HCT116 (cell line): ENCODE measurements around the gene VTI1A. TPM values are rescaled to one million over a fixed set of nuclear protein-coding genes. Genes with fewer than 3 reads are reported as not detected.

Experiments used
- ATAC-seq: fragments of 200-7000 bp; cut with Tn5 transposase; 2 replicates; pipeline ENCODE4 v1.9.1; 2020; ENCODE audit warnings: mild to moderate bottlenecking, moderate library complexity
- BruUV-seq: library from RNA; stranded (reverse); fragments of 400-500 nt; replicated peaks from 2 replicates; lab custom pipeline; 2021; lab: Mats Ljungman, UMichigan
- CTCF ChIA-PET: fragments of 300-600 bp; sonication (Branson Sonifier 250); formaldehyde crosslinking; loops from one replicate; lab custom pipeline; 2021; ENCODE audit warnings: antibody characterized with exemption; lab: Charles Lee
- POLR2A ChIA-PET: fragments of 300-600, 350-600 bp; sonication (Branson Sonifier 250); formaldehyde crosslinking; loops from one replicate; lab custom pipeline; 2021; ENCODE audit warnings: antibody characterized with exemption; lab: Charles Lee
- RAD21 ChIA-PET, 2 experiments: fragments of 300-600 bp; sonication (Branson Sonifier 250); formaldehyde crosslinking; loops; one replicate each; lab custom pipeline; 2023; ENCODE audit warnings: low total read pairs in 2 of 2; ENCODE audit not compliant: uncharacterized antibody in 2 of 2, unreplicated experiment in 2 of 2, low non-redundant PET in 1 of 2; lab: Charles Lee
- DNase-seq: peaks from one replicate; pipeline ENCODE4 v3.0.0-alpha.2; 2010; ENCODE audit warnings: low read depth, low spot score
- H2AFZ ChIP-seq: fragments of 200-600 bp; shearing (Covaris generic), sonication (generic); 2 replicates; pipeline ENCODE4 v1.6.1; 2017; ENCODE audit warnings: low read depth, mixed run types, mixed read lengths, antibody characterized with exemption, low read length; ENCODE audit not compliant: poor library complexity, severe bottlenecking
- H3K27ac ChIP-seq: 2 replicates; pipeline ENCODE4 v1.5.1; 2012; ENCODE audit warnings: low read depth, low read length
- H3K27me3 ChIP-seq: fragments of 200-600 bp; sonication (generic); 2 replicates; pipeline ENCODE4 v1.6.1; 2016; ENCODE audit warnings: mixed run types, low read length, mixed read lengths; ENCODE audit not compliant: insufficient read depth
- H3K36me3 ChIP-seq, 2 experiments: fragments of 200-500 bp in 1 of 2; fragments of 200-600 bp in 1 of 2; sonication (Bioruptor generic) in 1 of 2; sonication (generic) in 1 of 2; 2 replicates each; pipeline versions ENCODE4 v1.5.1 to v1.6.1; 2014 to 2016; ENCODE audit warnings: low read length in 2 of 2, inconsistent platforms in 1 of 2, mixed read lengths in 1 of 2, mixed run types in 1 of 2; ENCODE audit not compliant: insufficient read depth in 2 of 2, control insufficient read depth in 1 of 2
- H3K4me1 ChIP-seq, 2 experiments: fragments of 200-600 bp in 1 of 2; sonication (generic) in 1 of 2; 2 replicates each; pipeline versions ENCODE4 v1.5.1 to v1.6.1; 2012 to 2017; ENCODE audit warnings: low read length in 2 of 2, inconsistent platforms in 1 of 2, mild to moderate bottlenecking in 1 of 2, mixed read lengths in 1 of 2, mixed run types in 1 of 2, moderate library complexity in 1 of 2; ENCODE audit not compliant: insufficient read depth in 2 of 2, control insufficient read depth in 1 of 2
- H3K4me2 ChIP-seq: fragments of 200-600 bp; sonication (generic); 2 replicates; pipeline ENCODE4 v1.6.1; 2017; ENCODE audit warnings: mixed run types, low read length, mixed read lengths
- H3K4me3 ChIP-seq, 2 experiments: fragments of 200-600 bp in 1 of 2; sonication (generic) in 1 of 2; replicated peaks in 1 of 2; 2 replicates each; pipeline ENCODE4 v1.5.1; 2011 to 2016; ENCODE audit warnings: low read length in 2 of 2, control low read depth in 1 of 2, low read depth in 1 of 2, mild to moderate bottlenecking in 1 of 2, mixed read lengths in 1 of 2, mixed run types in 1 of 2
- H3K79me2 ChIP-seq: fragments of 200-600 bp; sonication (generic); 2 replicates; pipeline ENCODE4 v1.6.1; 2017; ENCODE audit warnings: mild to moderate bottlenecking, mixed run types, low read length, moderate library complexity, mixed read lengths; ENCODE audit not compliant: insufficient read depth
- H3K9ac ChIP-seq: fragments of 200-600 bp; sonication (generic); 2 replicates; pipeline ENCODE4 v1.6.1; 2016; ENCODE audit warnings: low read length, mixed read lengths
- H3K9me2 ChIP-seq: fragments of 200-600 bp; sonication (generic), shearing (Covaris generic); 2 replicates; pipeline ENCODE4 v1.6.1; 2017; ENCODE audit warnings: mixed run types, mild to moderate bottlenecking, moderate library complexity; ENCODE audit not compliant: insufficient read depth
- H3K9me3 ChIP-seq, 2 experiments: fragments of 200-500 bp in 1 of 2; fragments of 200-600 bp in 1 of 2; sonication (Bioruptor generic) in 1 of 2; sonication (generic) in 1 of 2; 2 replicates each; pipeline ENCODE4 v1.6.1; 2014 to 2017; ENCODE audit warnings: low read length in 2 of 2, mixed read lengths in 2 of 2, inconsistent platforms in 1 of 2, low read depth in 1 of 2, mild to moderate bottlenecking in 1 of 2, mixed run types in 1 of 2, moderate library complexity in 1 of 2; ENCODE audit not compliant: control insufficient read depth in 1 of 2, insufficient read depth in 1 of 2
- H4K20me1 ChIP-seq: fragments of 200-600 bp; sonication (generic), shearing (Covaris generic); 2 replicates; pipeline ENCODE4 v1.6.1; 2017; ENCODE audit warnings: mixed run types, mild to moderate bottlenecking, moderate library complexity; ENCODE audit not compliant: insufficient read depth
- CEBPB ChIP-seq: IDR thresholded peaks from 2 replicates; pipeline ENCODE4 v1.6.1; 2012; ENCODE audit warnings: low read depth
- ELF1 ChIP-seq: IDR thresholded peaks from 2 replicates; pipeline ENCODE4 v1.6.1; 2012; ENCODE audit warnings: low read depth, borderline replicate concordance
- FOSL1 ChIP-seq: IDR thresholded peaks from 2 replicates; pipeline ENCODE4 v1.6.1; 2012; ENCODE audit warnings: low read depth
- JUND ChIP-seq: IDR thresholded peaks from 2 replicates; pipeline ENCODE4 v1.6.1; 2012
- POLR2AphosphoS5 ChIP-seq: IDR thresholded peaks from 2 replicates; pipeline ENCODE4 v1.6.1; 2011; ENCODE audit warnings: mild to moderate bottlenecking, low read depth, low read length, moderate library complexity
- RAD21 ChIP-seq: IDR thresholded peaks from 2 replicates; pipeline ENCODE4 v1.6.1; 2012; ENCODE audit warnings: low read depth, mild to moderate bottlenecking
- SIN3A ChIP-seq: IDR thresholded peaks from 2 replicates; pipeline ENCODE4 v1.6.1; 2012; ENCODE audit warnings: low read depth
- SRF ChIP-seq: IDR thresholded peaks from 2 replicates; pipeline ENCODE4 v1.6.1; 2012; ENCODE audit warnings: low read depth
- TCF7L2 ChIP-seq: IDR thresholded peaks from 2 replicates; pipeline ENCODE4 v1.7.0; 2011; ENCODE audit warnings: borderline replicate concordance, inconsistent platforms; ENCODE audit not compliant: insufficient read depth, insufficient read length; ENCODE audit errors: extremely low read depth
- ZNF274 ChIP-seq: fragments of 200-500 bp; sonication (Bioruptor generic); IDR thresholded peaks from 2 replicates; pipeline ENCODE4 v1.6.1; 2014; ENCODE audit warnings: mild to moderate bottlenecking, low read depth, low read length, inconsistent platforms
- intact Hi-C: fragments of 100-400 bp; cut with micrococcal nuclease; formaldehyde crosslinking; loops from 2 replicates; pipeline ENCODE4 v1.10.0; 2022
- total RNA-seq: library from RNA; stranded (reverse); gene quantifications from one replicate; pipeline ENCODE4 v1.2.1, GENCODE V29; 2021; ENCODE audit not compliant: unreplicated experiment
- TF ChIP-seq, protein P1 (sequence below): IDR thresholded peaks from 2 replicates; pipeline ENCODE4 v1.6.1; 2012; ENCODE audit warnings: low read depth
- TF ChIP-seq, protein P2 (sequence below): IDR thresholded peaks from 2 replicates; pipeline ENCODE4 v1.6.1; 2011; ENCODE audit warnings: mild to moderate bottlenecking, low read length, moderate library complexity; ENCODE audit not compliant: insufficient replicate concordance; ENCODE audit errors: extremely low read depth

The VTI1A gene
- total RNA-seq, 1 experiment from 2014 or later = 80.7 TPM

DNA sequence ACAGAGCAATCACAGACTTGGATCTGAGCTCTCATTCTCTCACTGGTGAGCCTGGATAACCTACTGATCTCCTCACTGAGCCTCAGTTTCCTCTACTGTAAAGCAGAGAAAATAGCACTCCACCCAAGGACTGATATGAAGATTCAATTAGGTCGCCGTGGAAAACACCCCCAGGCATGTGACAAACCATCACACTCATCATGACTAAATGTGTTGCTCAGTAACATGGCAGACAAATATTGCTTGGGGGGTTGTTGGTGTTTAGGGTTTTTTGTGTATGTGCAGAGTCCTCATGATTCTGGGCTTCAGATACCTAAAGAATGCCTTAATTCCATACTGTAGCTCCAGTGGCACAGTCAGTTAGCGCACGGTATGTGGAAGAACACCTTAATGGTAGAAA is 380.9 kb downstream of the VTI1A start:
- no peak overlapping the region for H3K9ac ChIP-seq
- H2AFZ ChIP-seq = no peak overlapping the region
- H3K36me3 ChIP-seq = no peaks in the 10 kb centered on the region
- ATAC-seq (no peak), DNase-seq (no peak)
- no peaks in the 10 kb centered on the region for H3K27me3 ChIP-seq
- peaks cover 30 to 34% of the 10 kb centered on the region in 2 experiments for H3K4me1 ChIP-seq
- TF ChIP-seq CEBPB = no peak
- TF ChIP-seq ZNF274 = no peak
- TF ChIP-seq, protein P1, sequence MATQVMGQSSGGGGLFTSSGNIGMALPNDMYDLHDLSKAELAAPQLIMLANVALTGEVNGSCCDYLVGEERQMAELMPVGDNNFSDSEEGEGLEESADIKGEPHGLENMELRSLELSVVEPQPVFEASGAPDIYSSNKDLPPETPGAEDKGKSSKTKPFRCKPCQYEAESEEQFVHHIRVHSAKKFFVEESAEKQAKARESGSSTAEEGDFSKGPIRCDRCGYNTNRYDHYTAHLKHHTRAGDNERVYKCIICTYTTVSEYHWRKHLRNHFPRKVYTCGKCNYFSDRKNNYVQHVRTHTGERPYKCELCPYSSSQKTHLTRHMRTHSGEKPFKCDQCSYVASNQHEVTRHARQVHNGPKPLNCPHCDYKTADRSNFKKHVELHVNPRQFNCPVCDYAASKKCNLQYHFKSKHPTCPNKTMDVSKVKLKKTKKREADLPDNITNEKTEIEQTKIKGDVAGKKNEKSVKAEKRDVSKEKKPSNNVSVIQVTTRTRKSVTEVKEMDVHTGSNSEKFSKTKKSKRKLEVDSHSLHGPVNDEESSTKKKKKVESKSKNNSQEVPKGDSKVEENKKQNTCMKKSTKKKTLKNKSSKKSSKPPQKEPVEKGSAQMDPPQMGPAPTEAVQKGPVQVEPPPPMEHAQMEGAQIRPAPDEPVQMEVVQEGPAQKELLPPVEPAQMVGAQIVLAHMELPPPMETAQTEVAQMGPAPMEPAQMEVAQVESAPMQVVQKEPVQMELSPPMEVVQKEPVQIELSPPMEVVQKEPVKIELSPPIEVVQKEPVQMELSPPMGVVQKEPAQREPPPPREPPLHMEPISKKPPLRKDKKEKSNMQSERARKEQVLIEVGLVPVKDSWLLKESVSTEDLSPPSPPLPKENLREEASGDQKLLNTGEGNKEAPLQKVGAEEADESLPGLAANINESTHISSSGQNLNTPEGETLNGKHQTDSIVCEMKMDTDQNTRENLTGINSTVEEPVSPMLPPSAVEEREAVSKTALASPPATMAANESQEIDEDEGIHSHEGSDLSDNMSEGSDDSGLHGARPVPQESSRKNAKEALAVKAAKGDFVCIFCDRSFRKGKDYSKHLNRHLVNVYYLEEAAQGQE = no peak
- TF ChIP-seq ELF1 = no peak
- TF ChIP-seq SRF = no peak
- TF ChIP-seq SIN3A = no peak
- TF ChIP-seq RAD21 = no peak
- TF ChIP-seq POLR2AphosphoS5 = no peak
- no peak for TF ChIP-seq TCF7L2
- no peak for TF ChIP-seq JUND
- TF ChIP-seq, protein P2, sequence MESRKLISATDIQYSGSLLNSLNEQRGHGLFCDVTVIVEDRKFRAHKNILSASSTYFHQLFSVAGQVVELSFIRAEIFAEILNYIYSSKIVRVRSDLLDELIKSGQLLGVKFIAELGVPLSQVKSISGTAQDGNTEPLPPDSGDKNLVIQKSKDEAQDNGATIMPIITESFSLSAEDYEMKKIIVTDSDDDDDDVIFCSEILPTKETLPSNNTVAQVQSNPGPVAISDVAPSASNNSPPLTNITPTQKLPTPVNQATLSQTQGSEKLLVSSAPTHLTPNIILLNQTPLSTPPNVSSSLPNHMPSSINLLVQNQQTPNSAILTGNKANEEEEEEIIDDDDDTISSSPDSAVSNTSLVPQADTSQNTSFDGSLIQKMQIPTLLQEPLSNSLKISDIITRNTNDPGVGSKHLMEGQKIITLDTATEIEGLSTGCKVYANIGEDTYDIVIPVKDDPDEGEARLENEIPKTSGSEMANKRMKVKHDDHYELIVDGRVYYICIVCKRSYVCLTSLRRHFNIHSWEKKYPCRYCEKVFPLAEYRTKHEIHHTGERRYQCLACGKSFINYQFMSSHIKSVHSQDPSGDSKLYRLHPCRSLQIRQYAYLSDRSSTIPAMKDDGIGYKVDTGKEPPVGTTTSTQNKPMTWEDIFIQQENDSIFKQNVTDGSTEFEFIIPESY = no peak
- no peak for TF ChIP-seq FOSL1
- RAD21 ChIA-PET = no interaction called here
- intact Hi-C loops = no loop called here
- H3K79me2 ChIP-seq = no peaks in the 10 kb centered on the region
- H3K9me3 ChIP-seq = no peaks in the 10 kb centered on the region
- H3K9me2 ChIP-seq = no peaks in the 10 kb centered on the region
- H3K4me2 ChIP-seq = no peak overlapping the region
- H3K27ac ChIP-seq = no peak overlapping the region
- POLR2A ChIA-PET = no interaction called here
- no peak overlapping the region for H3K4me3 ChIP-seq
- CTCF ChIA-PET = no interaction called here
- H4K20me1 ChIP-seq = no peaks in the 10 kb centered on the region
- BruUV-seq = no TSS peak
